Amniotic stem cell (primary cell): ENCODE data around the gene UGCG.
A peak's percentile ranks its signal among the peaks of the same experiment; 100 is the strongest.
"Not testable (repeated sequence)": the region's sequence is repeated elsewhere in the genome, so short reads cannot be mapped to it uniquely, and the experiment has no call there.

Experiments
- DNase-seq: peaks from one replicate; lab custom pipeline; 2025; lab: John Stamatoyannopoulos, UW

The UGCG gene

GRCh38 chr9:111955048-111955447, 58.4 kb downstream of the UGCG start:
- no peak for DNase-seq

GRCh38 chr9:111957856-111958631, 61.4 kb downstream of the UGCG start:
- DNase-seq, result peak; percentile 88

DNA sequence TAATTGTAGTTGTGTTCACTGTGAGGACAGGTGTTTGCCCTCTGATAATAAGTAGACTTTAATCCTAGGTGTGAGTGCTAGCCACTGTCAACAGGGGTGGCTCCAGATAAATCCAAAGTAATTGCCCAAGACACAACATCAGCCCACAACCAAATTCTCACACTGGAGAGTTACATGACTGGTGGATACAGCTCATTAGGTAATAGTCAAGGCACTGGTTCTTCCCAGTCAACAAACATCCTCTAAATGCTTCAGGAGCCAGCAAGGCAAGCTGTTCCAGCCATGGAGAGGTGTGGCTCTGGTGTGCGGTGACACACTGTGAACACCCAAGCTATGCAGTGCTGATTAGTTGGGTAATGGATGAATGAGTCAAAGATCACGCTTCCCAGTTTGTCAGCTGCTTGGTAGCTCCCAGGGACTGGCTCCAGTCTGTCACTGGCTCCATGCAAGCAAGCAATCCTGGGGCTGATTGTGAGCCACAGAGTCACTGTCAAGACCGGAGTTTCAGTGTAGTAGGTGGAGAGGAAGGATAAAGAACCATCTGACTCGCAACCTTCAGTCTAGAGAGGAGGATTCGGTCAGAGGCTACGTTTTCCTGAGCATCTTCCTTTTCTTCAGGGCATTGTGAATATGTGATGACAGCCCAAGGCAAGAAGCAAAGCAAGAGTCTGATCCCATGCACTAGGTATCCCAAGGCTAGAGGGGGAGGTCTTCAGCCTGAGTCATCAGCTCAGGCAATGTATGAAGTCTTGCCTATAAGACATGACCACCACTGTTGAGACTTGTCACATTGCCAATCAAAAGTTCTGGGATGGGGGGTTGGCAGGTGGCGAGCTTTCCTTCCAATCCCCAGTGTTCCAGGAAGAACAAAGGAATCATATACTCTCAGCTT, 63.1 kb downstream of the UGCG start:
- DNase-seq, result peak; percentile 24

DNA sequence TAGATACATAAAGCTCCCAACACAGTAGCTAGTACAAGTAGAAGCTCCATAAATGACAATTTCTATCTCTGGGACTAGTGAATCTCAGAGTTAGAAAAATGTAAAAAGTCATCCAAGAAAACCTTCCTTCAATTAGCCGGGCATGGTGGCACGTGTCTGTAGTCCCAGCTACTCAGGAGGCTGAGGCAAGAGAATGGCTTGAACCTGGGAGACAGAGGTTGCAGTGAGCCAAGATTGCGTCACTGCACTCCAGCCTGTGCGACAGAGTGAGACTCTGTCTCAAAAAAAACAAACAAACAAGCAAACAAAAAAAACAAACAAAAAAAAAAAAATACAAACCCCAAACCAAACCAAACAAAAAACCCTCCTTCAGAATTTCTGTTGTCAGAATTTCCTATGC, 63.9 kb downstream of the UGCG start:
- not testable (repeated sequence) for DNase-seq

DNA sequence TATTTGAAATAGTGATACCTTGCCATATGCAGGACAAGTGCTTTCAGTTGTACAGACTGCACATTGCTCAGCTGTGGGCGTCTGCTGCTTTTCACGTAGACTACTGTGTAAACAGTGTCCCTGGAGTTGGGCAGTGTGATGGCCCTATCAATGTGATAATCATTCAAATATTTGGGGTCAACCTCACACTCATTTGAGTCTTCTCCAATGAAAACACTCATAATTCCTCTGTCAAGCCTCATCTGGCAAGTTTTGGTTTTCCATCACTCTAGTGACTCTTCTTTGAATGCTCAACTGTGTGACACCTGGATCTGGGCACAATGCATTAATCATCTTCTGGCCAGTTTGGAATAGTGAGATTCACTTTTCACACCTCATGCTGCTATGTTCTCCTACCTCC, 64.4 kb downstream of the UGCG start:
- no peak for DNase-seq

DNA sequence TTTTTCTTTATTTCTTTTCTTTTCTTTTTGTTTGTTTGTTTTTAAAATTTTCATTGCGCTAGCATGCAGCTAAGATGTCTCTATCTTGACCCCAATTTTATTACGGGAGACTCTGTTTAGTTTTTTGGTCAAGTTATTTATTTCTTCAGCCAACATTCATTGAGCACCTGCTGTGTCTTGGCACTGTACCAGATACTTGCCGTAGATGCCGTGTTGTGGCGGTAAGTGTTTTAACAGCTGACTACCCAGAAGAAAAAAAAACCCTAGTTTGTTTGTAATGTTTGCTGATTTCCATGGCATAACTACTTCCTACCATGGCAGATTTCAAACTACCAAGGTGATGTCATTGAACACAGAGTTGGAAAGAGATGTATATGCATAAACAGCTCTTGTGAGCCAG, 65.0 kb downstream of the UGCG start:
- DNase-seq, result no peak

DNA sequence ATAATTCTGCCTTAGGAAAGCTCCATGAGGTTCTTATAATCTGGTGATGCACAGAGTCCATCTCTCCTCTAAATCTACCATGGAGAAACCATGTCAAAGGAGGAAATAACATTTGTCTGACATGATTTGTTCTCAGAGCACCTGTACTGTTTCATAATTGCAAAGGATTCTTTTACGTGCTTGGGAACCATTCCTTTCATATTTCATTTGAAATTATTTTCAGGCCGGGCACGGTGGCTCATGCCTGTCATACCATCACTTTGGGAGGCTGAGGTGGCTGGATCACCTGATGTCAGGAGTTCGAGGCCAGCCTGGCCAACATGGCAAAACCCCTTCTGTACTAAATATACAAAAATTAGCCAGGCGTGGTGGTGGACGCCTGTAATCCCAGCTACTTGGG, 65.4 kb downstream of the UGCG start:
- no peak for DNase-seq

DNA sequence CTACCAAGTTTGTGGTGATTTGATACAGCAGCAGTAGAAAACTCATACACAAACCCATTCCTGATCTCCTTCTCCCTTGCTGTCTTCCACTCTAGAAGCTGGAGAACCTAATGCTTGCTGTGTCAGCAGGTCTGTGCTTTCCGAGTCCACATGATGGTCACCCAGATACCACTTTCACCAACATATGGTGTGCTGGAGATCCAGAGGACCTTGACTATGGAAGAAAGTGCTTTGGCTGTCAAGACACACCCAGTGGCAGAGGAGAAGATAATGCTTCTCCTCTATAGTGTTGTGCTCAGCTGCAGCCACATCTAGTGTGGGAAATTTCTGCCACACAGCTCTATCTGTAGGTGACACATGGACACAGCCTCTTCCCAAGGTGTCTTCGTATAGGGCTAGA, 67.4 kb downstream of the UGCG start:
- DNase-seq, result no peak

- DNase-seq, result peak; percentile 70
Observed at GRCh38 chr9:111965566-111966019, 69.0 kb downstream of the UGCG start.

DNA sequence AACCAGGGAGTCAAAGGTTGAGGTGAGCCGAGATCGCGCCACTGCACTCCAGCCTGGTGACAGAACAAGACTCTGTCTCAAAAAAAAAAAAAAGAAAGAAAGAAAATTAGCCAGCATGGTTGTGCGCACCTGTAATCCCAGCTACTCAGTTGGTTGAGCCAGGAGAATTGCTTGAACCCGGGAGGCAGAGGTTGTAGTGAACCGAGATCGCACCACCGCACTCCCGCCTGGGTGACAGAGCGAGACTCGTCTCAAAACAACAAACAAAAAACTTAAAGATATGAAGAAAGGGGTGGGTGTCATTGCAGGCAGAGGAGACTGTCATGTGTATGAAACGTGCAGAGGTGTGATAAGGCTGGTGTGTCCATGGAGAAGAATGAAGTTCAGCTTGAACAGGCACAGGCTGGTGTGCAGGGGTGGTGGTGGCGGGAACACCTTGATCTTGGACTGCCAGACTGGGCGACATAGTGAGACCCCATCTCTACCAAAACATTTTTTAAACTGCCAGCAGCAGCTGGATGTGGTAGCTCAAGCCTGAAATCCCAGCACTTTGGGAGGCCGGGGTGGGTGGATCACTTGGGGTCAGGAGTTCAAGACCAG, 69.6 kb downstream of the UGCG start:
- DNase-seq, result no peak

- DNase-seq, result no peak
Observed at GRCh38 chr9:111966861-111967291, 70.3 kb downstream of the UGCG start.

DNA sequence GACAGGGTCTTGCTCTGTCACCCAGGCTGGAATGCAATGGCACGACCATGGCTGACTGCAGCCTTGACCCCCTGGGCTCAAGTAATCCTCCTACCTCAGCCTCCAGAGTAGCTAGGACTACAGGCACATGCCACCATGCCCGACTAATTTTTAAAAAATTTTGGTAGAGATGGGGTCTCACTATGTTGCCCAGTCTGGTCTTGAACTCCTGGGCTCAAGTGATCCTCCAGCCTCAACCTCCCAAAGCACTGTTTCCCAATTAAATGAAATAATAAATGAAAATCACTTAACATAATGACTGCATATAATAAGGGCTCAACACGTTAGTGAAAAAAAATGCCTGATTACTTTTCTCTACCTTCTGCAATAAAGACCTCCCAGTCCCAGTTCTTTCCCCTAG, 71.0 kb downstream of the UGCG start:
- no peak for DNase-seq

DNA sequence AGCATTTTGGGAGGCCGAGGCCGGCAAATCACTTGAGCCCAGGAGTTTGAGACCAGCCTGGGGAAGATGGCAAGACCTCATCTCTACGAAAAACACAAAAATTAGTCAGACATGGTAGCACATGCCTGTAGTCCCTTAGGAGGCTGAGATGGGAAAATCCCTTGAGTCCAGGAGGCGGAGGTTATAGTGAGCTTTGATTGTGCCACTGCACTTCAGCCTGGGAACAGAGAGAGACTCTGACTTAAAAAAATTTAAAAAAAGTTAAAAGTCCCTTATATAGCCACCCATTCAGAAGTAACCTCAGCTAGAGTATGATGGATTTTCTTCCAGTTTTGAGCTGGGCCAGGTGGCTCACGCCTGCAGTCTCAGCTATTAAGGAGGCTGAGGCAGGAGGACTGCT, 72.4 kb downstream of the UGCG start:
- DNase-seq, result no peak

DNA sequence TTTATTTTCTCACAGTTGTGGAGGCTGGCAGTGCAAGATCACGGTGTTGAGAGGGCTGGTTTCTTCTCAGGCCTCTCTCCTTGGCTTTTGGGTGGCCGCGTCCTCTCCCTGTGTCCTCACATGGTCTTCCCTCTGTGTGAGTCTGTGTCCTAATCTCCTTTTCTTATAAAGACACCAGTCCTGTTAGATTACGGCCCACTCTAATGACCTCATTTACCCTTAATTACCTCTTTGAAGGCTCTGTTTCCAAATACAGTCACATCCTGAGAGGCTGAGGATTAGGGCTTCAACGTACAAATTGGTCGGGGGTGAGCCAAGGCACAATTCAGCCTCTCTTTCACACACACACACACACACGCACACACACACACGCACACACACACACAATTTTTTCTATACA, 73.0 kb downstream of the UGCG start:
- DNase-seq, result no peak

- DNase-seq, result no peak
Observed at GRCh38 chr9:111970827-111971226, 74.2 kb downstream of the UGCG start.

GRCh38 chr9:111974092-111974681, 77.6 kb downstream of the UGCG start:
- no peak for DNase-seq

DNA sequence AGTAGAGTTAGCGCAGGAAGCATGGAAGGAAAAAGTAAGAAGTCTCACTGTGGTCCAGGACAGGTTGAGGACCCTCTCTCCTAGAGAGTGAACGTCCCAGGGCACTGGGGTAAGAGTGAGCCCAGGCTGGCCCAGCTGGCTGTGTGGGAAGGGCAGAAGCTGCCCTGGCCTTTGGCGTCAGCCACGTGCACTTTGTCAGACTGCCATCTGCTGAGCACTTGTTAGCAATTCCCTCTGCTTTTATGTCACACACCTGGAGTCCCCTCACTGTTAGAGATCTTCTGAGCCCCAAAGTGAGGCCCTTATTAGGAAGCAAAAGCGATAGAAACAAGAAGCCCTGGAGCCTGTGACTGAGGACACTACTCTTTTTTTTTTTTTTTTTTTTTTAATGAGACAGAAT, 79.1 kb downstream of the UGCG start:
- no peak for DNase-seq

GRCh38 chr9:111978616-111979015, 82.0 kb downstream of the UGCG start:
- no peak for DNase-seq

GRCh38 chr9:111979561-111979960, 82.9 kb downstream of the UGCG start:
- no peak for DNase-seq

DNA sequence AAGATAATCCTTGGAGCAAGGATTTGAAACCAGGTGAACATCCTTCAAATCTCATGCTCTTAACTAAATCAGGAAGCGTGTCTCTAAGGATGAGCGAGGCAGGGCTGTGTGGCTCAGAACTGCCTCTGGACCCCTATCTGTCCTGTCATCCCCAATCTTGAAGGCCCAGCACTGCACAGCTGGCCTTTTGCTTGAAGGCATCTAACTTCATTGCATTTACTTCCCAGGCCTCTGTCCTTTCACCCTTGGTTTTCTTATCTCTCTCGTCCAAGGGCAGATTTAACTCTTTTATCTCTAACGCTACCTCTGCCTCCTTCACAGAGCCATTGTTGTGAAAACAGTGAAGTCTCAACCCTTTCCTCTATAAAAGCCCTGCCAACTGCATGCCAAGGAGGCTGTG, 83.8 kb downstream of the UGCG start:
- DNase-seq, result no peak

DNA sequence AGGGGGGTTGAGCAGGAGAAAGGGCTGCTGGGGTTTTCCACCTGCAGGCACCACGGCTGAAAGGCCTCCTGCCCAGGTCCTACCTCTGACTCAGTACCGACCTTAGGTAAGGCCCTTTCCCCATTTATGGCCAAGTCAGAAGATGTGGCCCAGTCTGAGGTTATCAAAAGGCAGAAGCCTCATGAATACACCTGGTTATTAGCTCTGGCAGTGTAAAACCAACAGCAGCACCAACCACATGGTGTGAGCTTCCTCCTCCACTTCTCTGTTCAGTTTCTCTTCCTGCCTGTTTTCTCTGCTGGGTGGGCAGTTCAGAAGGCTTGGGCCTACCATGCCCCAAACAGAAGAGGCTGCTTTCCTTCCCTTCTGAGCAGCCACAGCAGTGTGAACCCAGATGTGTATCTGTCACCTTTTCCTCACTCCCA, 86.9 kb downstream of the UGCG start:
- no peak for DNase-seq

DNA sequence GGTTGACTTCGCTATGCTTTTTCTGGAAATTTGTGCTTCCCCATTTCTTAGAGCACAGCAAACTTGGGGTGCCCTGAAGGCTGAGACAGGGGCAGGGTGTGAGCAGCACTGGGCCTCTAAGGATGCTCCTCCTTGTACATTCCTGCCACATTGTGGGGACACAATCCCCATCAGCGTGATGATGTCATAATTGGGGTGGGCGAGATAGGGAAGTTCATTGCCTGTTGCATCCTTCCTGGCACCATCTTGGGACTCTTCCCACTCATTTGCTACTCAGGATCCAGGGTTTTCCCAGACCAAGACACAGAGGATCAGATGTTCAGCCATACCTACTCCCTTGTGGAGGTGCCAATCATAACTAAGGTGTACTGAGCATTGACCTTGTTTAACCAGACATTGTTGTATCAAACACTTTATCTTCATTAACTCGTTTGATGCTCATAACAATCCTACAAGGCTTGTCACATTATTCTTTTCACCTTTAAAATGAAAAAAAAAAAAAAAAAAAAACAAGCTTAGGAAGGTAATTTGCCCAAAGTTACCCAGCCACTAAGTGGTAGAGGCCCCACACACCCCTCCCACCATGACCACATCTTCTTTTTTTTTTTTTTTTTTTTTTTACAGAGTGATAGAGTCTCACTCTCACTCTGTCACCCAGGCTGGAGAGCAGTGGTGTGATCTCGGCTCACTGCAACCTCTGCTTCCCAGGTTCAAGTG, 87.6 kb downstream of the UGCG start:
- no peak for DNase-seq
